Fibroblast of lung (primary cell): ENCODE data around the gene TMEM176B. TPM values are rescaled to one million over a fixed set of nuclear protein-coding genes. Genes with fewer than 3 reads are reported as not detected.

ENCODE experiments used
- DNase-seq, 2 donors: peaks; one replicate each; pipeline versions ENCODE4 v3.0.0 to v3.0.0-alpha.2; 2010; ENCODE audit warnings: low read depth in 2 of 2
- H2AFZ ChIP-seq: 2 replicates; pipeline ENCODE4 v1.5.1; 2012; ENCODE audit warnings: low read length, control low read depth, inconsistent platforms
- H3K27ac ChIP-seq: 2 replicates; pipeline ENCODE4 v1.5.1; 2011; ENCODE audit warnings: low read length, control low read depth; ENCODE audit not compliant: insufficient read depth
- H3K27me3 ChIP-seq: 2 replicates; pipeline ENCODE4 v1.5.1; 2011; ENCODE audit warnings: mild to moderate bottlenecking, low read length; ENCODE audit not compliant: control insufficient read depth, insufficient read depth
- H3K36me3 ChIP-seq: 2 replicates; pipeline ENCODE4 v1.5.1; 2011; ENCODE audit warnings: low read length; ENCODE audit not compliant: control insufficient read depth, insufficient read depth
- H3K4me1 ChIP-seq: 2 replicates; pipeline ENCODE4 v1.5.1; 2011; ENCODE audit warnings: low read length; ENCODE audit not compliant: control insufficient read depth, insufficient read depth; ENCODE audit errors: extremely low read depth
- H3K4me2 ChIP-seq: 2 replicates; pipeline ENCODE4 v1.5.1; 2011; ENCODE audit warnings: low read length, control low read depth; ENCODE audit not compliant: insufficient read depth; ENCODE audit errors: extremely low read depth
- H3K4me3 ChIP-seq, 4 experiments: fragments of 200-600 bp in 1 of 4; sonication (generic) in 1 of 4; replicated peaks in 1 of 4; 2 replicates each; pipeline ENCODE4 v1.5.1; 2011 to 2016; ENCODE audit warnings: low read length in 4 of 4, low read depth in 3 of 4, mild to moderate bottlenecking in 3 of 4, control low read depth in 2 of 4, inconsistent platforms in 1 of 4, mixed read lengths in 1 of 4; ENCODE audit not compliant: insufficient read depth in 1 of 4; ENCODE audit errors: control extremely low read depth in 1 of 4
- H3K79me2 ChIP-seq: 2 replicates; pipeline ENCODE4 v1.5.1; 2012; ENCODE audit warnings: mild to moderate bottlenecking, low read length, inconsistent platforms; ENCODE audit not compliant: control insufficient read depth, insufficient read depth
- H3K9ac ChIP-seq: 2 replicates; pipeline ENCODE4 v1.5.1; 2011; ENCODE audit warnings: mild to moderate bottlenecking, low read length, control low read depth; ENCODE audit not compliant: insufficient read depth
- H3K9me3 ChIP-seq: 2 replicates; pipeline ENCODE4 v1.5.1; 2012; ENCODE audit warnings: low read depth, low read length; ENCODE audit not compliant: control insufficient read depth, insufficient read depth
- H4K20me1 ChIP-seq: 2 replicates; pipeline ENCODE4 v1.5.1; 2011; ENCODE audit warnings: low read length; ENCODE audit not compliant: control insufficient read depth, insufficient read depth; ENCODE audit errors: extremely low read depth
- CTCF ChIP-seq, 2 donors: IDR thresholded peaks in 1 of 2; conservative IDR thresholded peaks in 1 of 2; 1 replicate in 1 of 2; 2 replicates in 1 of 2; pipeline ENCODE4 v1.5.1; 2011 to 2012; ENCODE audit warnings: low read length in 2 of 2, control low read depth in 1 of 2, inconsistent platforms in 1 of 2, low read depth in 1 of 2, mild to moderate bottlenecking in 1 of 2
- EZH2 ChIP-seq: IDR thresholded peaks from 2 replicates; pipeline ENCODE4 v1.5.1; 2012; ENCODE audit warnings: low read length, control low read depth, mild to moderate bottlenecking; ENCODE audit errors: missing control alignments
- polyA plus RNA-seq, 2 donors: library from polyadenylated mRNA; depleted of rRNA in 1 of 2; stranded (reverse) in 1 of 2; unstranded in 1 of 2; fragments of >200 nt; gene quantifications; 2 replicates each; pipeline ENCODE4 v1.2.1, GENCODE V29; 2011 to 2012; ENCODE audit warnings: missing spikeins in 1 of 2
- total RNA-seq: library from RNA; depleted of rRNA; stranded (reverse); fragments of >200 nt; gene quantifications from 2 replicates; pipeline ENCODE4 v1.2.1, GENCODE V29; 2014

The TMEM176B gene
- total and polyA plus RNA-seq, 2 donors (not counting 1 experiment from before 2014, with no cell fraction given): 0.78 to 26.8 TPM

GRCh38 chr7:150787321-150788281 lies 12.6 kb downstream of the TMEM176B start:
- no peak overlapping the region for H3K4me3 ChIP-seq
- H3K27me3 ChIP-seq: no peaks in the 10 kb centered on the region
- no peaks in the 10 kb centered on the region for H3K79me2 ChIP-seq
- H3K4me2 ChIP-seq: no peak overlapping the region
- no peak overlapping the region for H3K9ac ChIP-seq
- no peaks in the 10 kb centered on the region for H3K4me1 ChIP-seq
- no peaks in the 10 kb centered on the region for H3K9me3 ChIP-seq
- H3K27ac ChIP-seq: no peak overlapping the region
- no peaks in the 10 kb centered on the region for H3K36me3 ChIP-seq
- TF ChIP-seq EZH2 (no peak), CTCF (conservative IDR thresholded peaks at IDR 0.05 in 1 of 2, IDR thresholded peaks at IDR 0.05 in 1 of 2; ENCODE audit: low read depth in 1 of 2, low read length in 2 of 2) (no peak)
- no peaks in the 10 kb centered on the region for H4K20me1 ChIP-seq
- H2AFZ ChIP-seq: no peak overlapping the region
- DNase-seq: no peak

- Histone ChIP-seq H3K4me1 (no peaks in the 10 kb centered on the region), H3K9me3 (no peaks in the 10 kb centered on the region), H4K20me1 (no peaks in the 10 kb centered on the region), H2AFZ (no peak overlapping the region), H3K9ac (no peak overlapping the region), H3K79me2 (no peaks in the 10 kb centered on the region), H3K4me2 (no peak overlapping the region), H3K27me3 (no peaks in the 10 kb centered on the region), H3K27ac (no peak overlapping the region), H3K4me3 (no peak overlapping the region), H3K36me3 (no peaks in the 10 kb centered on the region)
- TF ChIP-seq CTCF (conservative IDR thresholded peaks at IDR 0.05 in 1 of 2, IDR thresholded peaks at IDR 0.05 in 1 of 2; ENCODE audit: low read depth in 1 of 2, low read length in 2 of 2): no peak
- no peak for TF ChIP-seq EZH2
- no peak for DNase-seq
Measured at GRCh38 chr7:150784954-150785353, 15.2 kb downstream of the TMEM176B start.

GRCh38 chr7:150784120-150784736 lies 15.9 kb downstream of the TMEM176B start:
- Histone ChIP-seq H3K9me3 (no peaks in the 10 kb centered on the region), H2AFZ (no peak overlapping the region), H3K9ac (no peak overlapping the region), H4K20me1 (no peaks in the 10 kb centered on the region), H3K4me1 (no peaks in the 10 kb centered on the region), H3K4me2 (no peak overlapping the region), H3K36me3 (no peaks in the 10 kb centered on the region), H3K79me2 (no peaks in the 10 kb centered on the region), H3K27ac (no peak overlapping the region), H3K4me3 (no peak overlapping the region), H3K27me3 (no peaks in the 10 kb centered on the region)
- no peak for TF ChIP-seq CTCF (conservative IDR thresholded peaks at IDR 0.05 in 1 of 2, IDR thresholded peaks at IDR 0.05 in 1 of 2; ENCODE audit: low read depth in 1 of 2, low read length in 2 of 2)
- TF ChIP-seq EZH2: no peak
- no peak for DNase-seq
